Neural progenitor cell (in vitro differentiated cells): ENCODE results near the gene EREG.

Experiments
- CTCF ChIP-seq: fragments of 200-600 bp; sonication (generic); IDR thresholded peaks from 2 replicates; pipeline ENCODE4 v1.5.1; 2017; ENCODE audit warnings: antibody characterized with exemption, mild to moderate bottlenecking
- EZH2 ChIP-seq: fragments of 200-600 bp; sonication (generic); IDR thresholded peaks from 2 replicates; pipeline ENCODE4 v1.6.1; 2017; ENCODE audit warnings: antibody characterized with exemption, mild to moderate bottlenecking, moderate library complexity
- EZH2phosphoT487 ChIP-seq: fragments of 200-600 bp; sonication (generic); IDR thresholded peaks from 2 replicates; pipeline ENCODE4 v1.6.1; 2017; ENCODE audit warnings: antibody characterized with exemption

GRCh38 chr4:74328501-74328900 is 36.4 kb upstream of the EREG start:
- TF ChIP-seq CTCF (no peak), EZH2 (no peak), EZH2phosphoT487 (no peak)
